ENCODE measurements around the gene NRSN2.

GRCh38 chr20:334578-334977, 12.3 kb upstream of the NRSN2 start:
- TF ChIP-seq, protein P1, sequence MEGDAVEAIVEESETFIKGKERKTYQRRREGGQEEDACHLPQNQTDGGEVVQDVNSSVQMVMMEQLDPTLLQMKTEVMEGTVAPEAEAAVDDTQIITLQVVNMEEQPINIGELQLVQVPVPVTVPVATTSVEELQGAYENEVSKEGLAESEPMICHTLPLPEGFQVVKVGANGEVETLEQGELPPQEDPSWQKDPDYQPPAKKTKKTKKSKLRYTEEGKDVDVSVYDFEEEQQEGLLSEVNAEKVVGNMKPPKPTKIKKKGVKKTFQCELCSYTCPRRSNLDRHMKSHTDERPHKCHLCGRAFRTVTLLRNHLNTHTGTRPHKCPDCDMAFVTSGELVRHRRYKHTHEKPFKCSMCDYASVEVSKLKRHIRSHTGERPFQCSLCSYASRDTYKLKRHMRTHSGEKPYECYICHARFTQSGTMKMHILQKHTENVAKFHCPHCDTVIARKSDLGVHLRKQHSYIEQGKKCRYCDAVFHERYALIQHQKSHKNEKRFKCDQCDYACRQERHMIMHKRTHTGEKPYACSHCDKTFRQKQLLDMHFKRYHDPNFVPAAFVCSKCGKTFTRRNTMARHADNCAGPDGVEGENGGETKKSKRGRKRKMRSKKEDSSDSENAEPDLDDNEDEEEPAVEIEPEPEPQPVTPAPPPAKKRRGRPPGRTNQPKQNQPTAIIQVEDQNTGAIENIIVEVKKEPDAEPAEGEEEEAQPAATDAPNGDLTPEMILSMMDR (IDR thresholded peaks at IDR 0.05 in 4 of 5, conservative IDR thresholded peaks at IDR 0.05 in 1 of 5) = no peak
- TF ChIP-seq POLR2A (IDR thresholded peaks at IDR 0.05) = no peak

Data from gastrocnemius medialis (tissue), 4 donors.